K562 (cell line): ENCODE data around the gene SEC63.

Experiments used
- CREM ChIP-seq: IDR thresholded peaks from 2 replicates; pipeline ENCODE4 v1.6.1; 2014; ENCODE audit warnings: antibody characterized with exemption, low read depth
- CTCF ChIP-seq, 3 experiments: IDR thresholded peaks in 2 of 3; conservative IDR thresholded peaks in 1 of 3; 2 replicates each; pipeline ENCODE4 v1.5.1; 2011 to 2012; ENCODE audit warnings: low read length in 3 of 3, mild to moderate bottlenecking in 3 of 3, control low read depth in 2 of 3, improper control_type of control experiment in 1 of 3, inconsistent platforms in 1 of 3, low read depth in 1 of 3, mixed read lengths in 1 of 3, moderate library complexity in 1 of 3; ENCODE audit not compliant: insufficient read depth in 2 of 3
- ETS1 ChIP-seq: conservative IDR thresholded peaks from 2 replicates; pipeline ENCODE4 v1.6.1; 2011; ENCODE audit warnings: low read depth, mild to moderate bottlenecking, low read length; ENCODE audit not compliant: control insufficient read depth
- HDAC2 ChIP-seq: fragments of 450-650 bp; IDR thresholded peaks from 2 replicates; pipeline ENCODE4 v1.6.1; 2016; ENCODE audit warnings: mild to moderate bottlenecking
- HDAC6 ChIP-seq: IDR thresholded peaks from 2 replicates; pipeline ENCODE4 v1.6.1; 2012; ENCODE audit warnings: low read depth, mild to moderate bottlenecking, control low read depth, inconsistent platforms, low read length, moderate library complexity
- JUN ChIP-seq, 2 experiments: sonication (generic) in 1 of 2; formaldehyde crosslinking in 1 of 2; IDR thresholded peaks; 2 replicates each; pipeline versions ENCODE4 v1.6.1 to v1.8.0; 2012 to 2022; ENCODE audit warnings: borderline replicate concordance in 2 of 2, mild to moderate bottlenecking in 2 of 2, improper control_type of control experiment in 1 of 2, low read depth in 1 of 2, low read length in 1 of 2, missing genetic modification reagents in 1 of 2
- POLR2A ChIP-seq: fragments of 450-650 bp; conservative IDR thresholded peaks from 2 replicates; pipeline ENCODE4 v1.6.1; 2016
- SRSF3 ChIP-seq: fragments of 200-400 bp; formaldehyde crosslinking; IDR thresholded peaks from 2 replicates; pipeline ENCODE4 v1.6.1; 2016; ENCODE audit warnings: mild to moderate bottlenecking, low read length, moderate library complexity; ENCODE audit not compliant: insufficient read depth
- ZNF644 ChIP-seq: fragments of 200-800 bp; sonication (Bioruptor generic); IDR thresholded peaks from 2 replicates; pipeline ENCODE4 v1.6.1; 2016; ENCODE audit warnings: low read depth, missing genetic modification characterization, missing compliant biosample characterization
- ZNF764 ChIP-seq: fragments of 250-450 bp; sonication (Bioruptor Pico); IDR thresholded peaks from 2 replicates; pipeline ENCODE4 v1.4.0; 2020; ENCODE audit warnings: low read depth, mild to moderate bottlenecking, moderate library complexity
- TF ChIP-seq, protein P1 (sequence below): IDR thresholded peaks from 3 replicates; pipeline ENCODE4 v1.6.1; 2011; ENCODE audit warnings: borderline replicate concordance, mild to moderate bottlenecking; ENCODE audit not compliant: insufficient read length, insufficient read depth

DNA sequence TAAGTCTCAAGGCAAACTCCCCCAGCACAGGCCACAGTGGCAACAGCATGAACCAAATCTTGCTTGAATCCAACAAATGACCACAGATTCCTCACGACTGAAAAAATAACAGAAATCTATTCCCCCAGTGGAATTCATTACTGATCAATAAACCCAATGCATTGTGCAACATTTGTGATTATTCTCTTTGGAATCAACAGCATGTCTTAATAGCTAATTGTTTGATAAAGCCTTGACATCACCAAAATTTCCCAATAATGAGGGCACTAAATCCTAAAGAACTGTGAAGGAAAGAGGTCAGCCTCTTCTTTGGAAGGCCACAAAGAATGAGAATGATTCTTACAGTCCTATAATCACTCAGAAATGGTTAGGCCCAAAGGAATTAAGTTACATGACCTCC is 139.7 kb downstream of the SEC63 start:
- no peak for TF ChIP-seq HDAC2
- no peak for TF ChIP-seq POLR2A
- TF ChIP-seq, protein P1, sequence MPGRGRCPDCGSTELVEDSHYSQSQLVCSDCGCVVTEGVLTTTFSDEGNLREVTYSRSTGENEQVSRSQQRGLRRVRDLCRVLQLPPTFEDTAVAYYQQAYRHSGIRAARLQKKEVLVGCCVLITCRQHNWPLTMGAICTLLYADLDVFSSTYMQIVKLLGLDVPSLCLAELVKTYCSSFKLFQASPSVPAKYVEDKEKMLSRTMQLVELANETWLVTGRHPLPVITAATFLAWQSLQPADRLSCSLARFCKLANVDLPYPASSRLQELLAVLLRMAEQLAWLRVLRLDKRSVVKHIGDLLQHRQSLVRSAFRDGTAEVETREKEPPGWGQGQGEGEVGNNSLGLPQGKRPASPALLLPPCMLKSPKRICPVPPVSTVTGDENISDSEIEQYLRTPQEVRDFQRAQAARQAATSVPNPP = no peak
- TF ChIP-seq HDAC6 = no peak
- TF ChIP-seq SRSF3 = no peak
- no peak for TF ChIP-seq ETS1
- TF ChIP-seq CREM = no peak
- no peak for TF ChIP-seq ZNF764 (CRISPR knock-in tag)
- TF ChIP-seq ZNF644 (tag) = no peak
- no peak for TF ChIP-seq CTCF (IDR thresholded peaks at IDR 0.05 in 2 of 3, conservative IDR thresholded peaks at IDR 0.05 in 1 of 3; ENCODE audit: insufficient read depth in 2 of 3, low read depth in 1 of 3, low read length in 3 of 3)
- no peak for TF ChIP-seq JUN (IDR thresholded peaks at IDR 0.05; ENCODE audit: borderline replicate concordance, low read depth, low read length)
- TF ChIP-seq JUN (CRISPR knock-in tag; IDR thresholded peaks at IDR 0.05; ENCODE audit: borderline replicate concordance) = no peak
